Measurements from ENCODE around the gene CXCR2.

- TF ChIP-seq CTCF (IDR thresholded peaks at IDR 0.05; ENCODE audit: control extremely low read depth in 1 of 3, insufficient read depth in 1 of 3, low read depth in 1 of 3, low read length in 3 of 3) (no peak), POLR2A (IDR thresholded peaks at IDR 0.05; ENCODE audit: control extremely low read depth in 1 of 2, low read depth in 2 of 2, low read length in 2 of 2) (no peak), RAD21 (IDR thresholded peaks at IDR 0.05 in 1 of 2, conservative IDR thresholded peaks at IDR 0.05 in 1 of 2; ENCODE audit: low read depth in 2 of 2, low read length in 2 of 2) (no peak), ATF2 (IDR thresholded peaks at IDR 0.05; ENCODE audit: low read length) (no peak)
Observed at GRCh38 chr2:218166791-218167190, 41.0 kb downstream of the CXCR2 start, which contains the start of gene CXCR1.
